ENCODE measurements around the gene KIF1C. TPM values are rescaled to one million over a fixed set of nuclear protein-coding genes. Genes with fewer than 3 reads are reported as not detected.
"Not testable (repeated sequence)": the region's sequence is repeated elsewhere in the genome, so short reads cannot be mapped to it uniquely, and the experiment has no call there.

The KIF1C gene
- polyA plus RNA-seq, 3 donors: 76.2 to 94.4 (median 92.0) TPM

- DNase-seq (ENCODE audit: low read depth in 3 of 3, low spot score in 2 of 3): no peak
Measured at GRCh38 chr17:5042157-5043022, 44.6 kb downstream of the KIF1C start.

- no peak for DNase-seq (ENCODE audit: low read depth in 3 of 3, low spot score in 2 of 3)
Measured at GRCh38 chr17:5043524-5043923, 45.8 kb downstream of the KIF1C start.

GRCh38 chr17:5044630-5045029, 46.9 kb downstream of the KIF1C start:
- no peak for DNase-seq (ENCODE audit: low read depth in 3 of 3, low spot score in 2 of 3)

GRCh38 chr17:5045496-5045895, 47.7 kb downstream of the KIF1C start:
- DNase-seq (ENCODE audit: low read depth in 3 of 3, low spot score in 2 of 3): no peak

GRCh38 chr17:5047446-5047845, 49.7 kb downstream of the KIF1C start:
- no peak for DNase-seq (ENCODE audit: low read depth in 3 of 3, low spot score in 2 of 3)

GRCh38 chr17:5049314-5049841, 51.6 kb downstream of the KIF1C start:
- DNase-seq (ENCODE audit: low read depth in 3 of 3, low spot score in 2 of 3): no peak

GRCh38 chr17:5050278-5050677, 52.5 kb downstream of the KIF1C start:
- no peak for DNase-seq (ENCODE audit: low read depth in 3 of 3, low spot score in 2 of 3)

GRCh38 chr17:5055543-5055942, 57.8 kb downstream of the KIF1C start:
- no peak for DNase-seq (ENCODE audit: low read depth in 3 of 3, low spot score in 2 of 3)

GRCh38 chr17:5065227-5065744, 67.5 kb downstream of the KIF1C start:
- no peak for DNase-seq (ENCODE audit: low read depth in 3 of 3, low spot score in 2 of 3)

- DNase-seq (ENCODE audit: low read depth in 3 of 3, low spot score in 2 of 3): no peak
Measured at GRCh38 chr17:5068236-5068635, 70.5 kb downstream of the KIF1C start.

- no peak for DNase-seq (ENCODE audit: low read depth in 3 of 3, low spot score in 2 of 3)
Measured at GRCh38 chr17:5069724-5070123, 72.0 kb downstream of the KIF1C start.

GRCh38 chr17:5075472-5075871, 77.7 kb downstream of the KIF1C start:
- not testable (repeated sequence) for DNase-seq (ENCODE audit: low read depth in 3 of 3, low spot score in 2 of 3)

GRCh38 chr17:5077275-5077674, 79.5 kb downstream of the KIF1C start:
- not testable (repeated sequence) for DNase-seq (ENCODE audit: low read depth in 3 of 3, low spot score in 2 of 3)

GRCh38 chr17:5077781-5078105, 80.0 kb downstream of the KIF1C start:
- DNase-seq (ENCODE audit: low read depth in 3 of 3, low spot score in 2 of 3): no peak

Other genes starting within 250 kb of the KIF1C start
- 1 to 10 TPM in 2 of 3 donors, under 1 TPM in 1; 0.69 to 1.5 (median 1.4) TPM for gene TM4SF5, start 226.1 kb upstream of the KIF1C start, polyA plus RNA-seq (ENCODE audit: insufficient read length in 3 of 3)
- under 1 TPM; 0.33 to 0.61 (median 0.39) TPM for gene VMO1, start 211.6 kb upstream of the KIF1C start, polyA plus RNA-seq (ENCODE audit: insufficient read length in 3 of 3)
- gene GLTPD2, start 209.0 kb upstream of the KIF1C start, polyA plus RNA-seq (ENCODE audit: insufficient read length in 3 of 3): 1 to 10 TPM; 3.8 to 5.4 (median 4.1) TPM
- 100 to 1,000 TPM; 135 to 147 (median 142) TPM for gene PSMB6, start 201.8 kb upstream of the KIF1C start, polyA plus RNA-seq (ENCODE audit: insufficient read length in 3 of 3)
- 10 to 100 TPM; 30.7 to 35.9 (median 31.9) TPM for gene PLD2, start 190.8 kb upstream of the KIF1C start, polyA plus RNA-seq (ENCODE audit: insufficient read length in 3 of 3)
- gene MINK1, start 164.6 kb upstream of the KIF1C start, polyA plus RNA-seq (ENCODE audit: insufficient read length in 3 of 3): 10 to 100 TPM; 51.6 to 60.6 (median 52.2) TPM
- 1 to 10 TPM; 1.2 to 1.4 (median 1.2) TPM for gene C17orf107, start 98.4 kb upstream of the KIF1C start, polyA plus RNA-seq (ENCODE audit: insufficient read length in 3 of 3)
- gene CHRNE, start 94.9 kb upstream of the KIF1C start, polyA plus RNA-seq (ENCODE audit: insufficient read length in 3 of 3): 1 to 10 TPM; 1.0 to 1.4 (median 1.1) TPM
- gene GP1BA, start 65.7 kb upstream of the KIF1C start, polyA plus RNA-seq (ENCODE audit: insufficient read length in 3 of 3): 1 to 10 TPM; 1.6 to 2.9 (median 2.4) TPM
- 10 to 100 TPM; 66.8 to 79.5 (median 71.7) TPM for gene SLC25A11, start 57.9 kb upstream of the KIF1C start, polyA plus RNA-seq (ENCODE audit: insufficient read length in 3 of 3)
- 100 to 1,000 TPM; 136 to 139 (median 137) TPM for gene RNF167, start 57.7 kb upstream of the KIF1C start, polyA plus RNA-seq (ENCODE audit: insufficient read length in 3 of 3)
- gene PFN1, start 49.4 kb upstream of the KIF1C start, polyA plus RNA-seq (ENCODE audit: insufficient read length in 3 of 3): 100 to 1,000 TPM; 296 to 397 (median 351) TPM
- 10 to 100 TPM; 16.0 to 22.9 (median 16.7) TPM for gene ENO3, start 46.8 kb upstream of the KIF1C start, polyA plus RNA-seq (ENCODE audit: insufficient read length in 3 of 3)
- gene SPAG7, start 30.1 kb upstream of the KIF1C start, polyA plus RNA-seq (ENCODE audit: insufficient read length in 3 of 3): 100 to 1,000 TPM; 103 to 107 (median 104) TPM
- 10 to 100 TPM; 18.9 to 22.5 (median 22.3) TPM for gene CAMTA2, start 10.3 kb upstream of the KIF1C start, polyA plus RNA-seq (ENCODE audit: insufficient read length in 3 of 3)
- gene INCA1, start 428 bp upstream of the KIF1C start, polyA plus RNA-seq (ENCODE audit: insufficient read length in 3 of 3): 1 to 10 TPM; 6.0 to 7.8 (median 6.6) TPM
- gene SLC52A1, start 37.5 kb downstream of the KIF1C start, polyA plus RNA-seq (ENCODE audit: insufficient read length in 3 of 3): under 1 TPM; 0.15 to 0.25 (median 0.19) TPM
- 10 to 100 TPM; 14.1 to 16.1 (median 15.2) TPM for gene ZFP3, start 80.5 kb downstream of the KIF1C start, polyA plus RNA-seq (ENCODE audit: insufficient read length in 3 of 3)
- gene ZNF232, start 113.9 kb downstream of the KIF1C start, polyA plus RNA-seq (ENCODE audit: insufficient read length in 3 of 3): 10 to 100 TPM; 21.1 to 25.2 (median 21.5) TPM
- 1 to 10 TPM; 2.0 to 2.8 (median 2.8) TPM for gene USP6, start 118.1 kb downstream of the KIF1C start, polyA plus RNA-seq (ENCODE audit: insufficient read length in 3 of 3)
- gene ZNF594, start 193.9 kb downstream of the KIF1C start, polyA plus RNA-seq (ENCODE audit: insufficient read length in 3 of 3): 10 to 100 TPM; 19.0 to 20.4 (median 20.2) TPM
- gene SCIMP, start 236.9 kb downstream of the KIF1C start, polyA plus RNA-seq (ENCODE audit: insufficient read length in 3 of 3): 1 to 10 TPM in 2 of 3 donors, under 1 TPM in 1; 0.83 to 1.1 (median 1.0) TPM